ENCODE results near the gene THAP4.

- no peak for TF ChIP-seq THRA (CRISPR knock-in tag; IDR thresholded peaks at IDR 0.05; ENCODE audit: borderline replicate concordance)
- TF ChIP-seq ZNF784 (CRISPR knock-in tag; IDR thresholded peaks at IDR 0.05; ENCODE audit: borderline replicate concordance) = no peak
- TF ChIP-seq ZNF792 (CRISPR knock-in tag; IDR thresholded peaks at IDR 0.05) = no peak
- TF ChIP-seq POLR2A (IDR thresholded peaks at IDR 0.05; ENCODE audit: insufficient read depth in 1 of 2, low read depth in 2 of 2, low read length in 2 of 2) = no peak
- TF ChIP-seq DPF2 (CRISPR knock-in tag; IDR thresholded peaks at IDR 0.05; ENCODE audit: borderline replicate concordance, low read depth) = no peak
- TF ChIP-seq EZH2 (conservative IDR thresholded peaks at IDR 0.05; ENCODE audit: low read depth, low read length) = no peak
- no peak for TF ChIP-seq ZNF607 (CRISPR knock-in tag; IDR thresholded peaks at IDR 0.05; ENCODE audit: borderline replicate concordance)
- no peak for TF ChIP-seq NCOA1 (CRISPR knock-in tag; IDR thresholded peaks at IDR 0.05)
- TF ChIP-seq CTCF (CRISPR knock-in tag; IDR thresholded peaks at IDR 0.05) = no peak
- TF ChIP-seq SRF (IDR thresholded peaks at IDR 0.05; ENCODE audit: low read depth, low read length) = no peak
These were observed 9.1 kb upstream of the THAP4 start for GRCh38 chr2:241645915-241646645.
